Stimulated activated CD4-positive, alpha-beta T cell treated with anti-CD3 and anti-CD28 coated beads, Interleukin-15, amount 100 ng/mL, for 1 hour (primary cell): ENCODE data around the gene DDX60.
A peak's percentile ranks its signal among the peaks of the same experiment; 100 is the strongest.
"Not testable (repeated sequence)": the region's sequence is repeated elsewhere in the genome, so short reads cannot be mapped to it uniquely, and the experiment has no call there.

Experiments used
- DNase-seq, 2 donors: peaks; one replicate each; pipeline ENCODE4 v3.0.0-alpha.2; 2020; ENCODE audit warnings: low read depth in 1 of 2, low spot score in 1 of 2

DDX60 gene

GRCh38 chr4:168318266-168318895 is at the start of gene DDX60:
TSS of gene DDX60 (minus strand) at chr4:168318752. CDS start at chr4:168311259, 7,493 bp downstream.
- DNase-seq, result peak; percentile 51 to 68

- no peak for DNase-seq
These were observed 48.5 kb upstream of the DDX60 start for GRCh38 chr4:168367065-168367464.

- DNase-seq, result no peak
These were observed 43.5 kb upstream of the DDX60 start for GRCh38 chr4:168362025-168362401.

- DNase-seq, result no peak
These were observed 42.9 kb upstream of the DDX60 start for GRCh38 chr4:168361365-168362024.

- DNase-seq, result no peak
These were observed 41.7 kb upstream of the DDX60 start for GRCh38 chr4:168360271-168360670.

GRCh38 chr4:168357941-168358340 is 39.4 kb upstream of the DDX60 start:
- DNase-seq, result no peak

GRCh38 chr4:168353746-168354145 is 35.2 kb upstream of the DDX60 start:
- no peak for DNase-seq

GRCh38 chr4:168337550-168337940 is 19.0 kb upstream of the DDX60 start:
- no peak for DNase-seq

- no peak for DNase-seq
These were observed 18.4 kb upstream of the DDX60 start for GRCh38 chr4:168336837-168337549.

- DNase-seq, result no peak
These were observed 17.1 kb upstream of the DDX60 start for GRCh38 chr4:168335621-168336020.

- no peak for DNase-seq
These were observed 15.5 kb upstream of the DDX60 start for GRCh38 chr4:168334053-168334452.

- not testable (repeated sequence) for DNase-seq
These were observed 12.0 kb upstream of the DDX60 start for GRCh38 chr4:168330575-168330974.

GRCh38 chr4:168325591-168325990 is 7.0 kb upstream of the DDX60 start:
- no peak for DNase-seq

GRCh38 chr4:168321006-168321405 is 2.5 kb upstream of the DDX60 start:
- DNase-seq, result no peak

- DNase-seq, result no peak
These were observed 1.0 kb upstream of the DDX60 start for GRCh38 chr4:168319486-168320019.

- no peak for DNase-seq
These were observed 931 bp downstream of the DDX60 start for GRCh38 chr4:168317621-168318020.

GRCh38 chr4:168309781-168310180 is 8.8 kb downstream of the DDX60 start:
- DNase-seq, result no peak

GRCh38 chr4:168308912-168309311 is 9.6 kb downstream of the DDX60 start:
- no peak for DNase-seq

GRCh38 chr4:168306476-168306875 is 12.1 kb downstream of the DDX60 start:
- no peak for DNase-seq

GRCh38 chr4:168304744-168305459 is 13.7 kb downstream of the DDX60 start:
- DNase-seq, result no peak

GRCh38 chr4:168303430-168303829 is 15.1 kb downstream of the DDX60 start:
- DNase-seq, result not testable (repeated sequence)
